HG03025 (cell line): ENCODE data around the gene CTNNBIP1.

ENCODE experiments used
- ATAC-seq: cut with Tn5 transposase; IDR thresholded peaks from one replicate; pipeline ENCODE4 v1.9.1; 2021; ENCODE audit warnings: mild to moderate bottlenecking, moderate library complexity; ENCODE audit not compliant: unreplicated experiment, low FRiP score

Gene CTNNBIP1

GRCh38 chr1:9905010-9905409 is 5.1 kb downstream of the CTNNBIP1 start:
- no peak for ATAC-seq

- ATAC-seq = no peak
These were observed 5.5 kb downstream of the CTNNBIP1 start for GRCh38 chr1:9904596-9904995.

GRCh38 chr1:9903801-9904527 is 6.1 kb downstream of the CTNNBIP1 start:
- no peak for ATAC-seq

- ATAC-seq = no peak
These were observed 8.0 kb downstream of the CTNNBIP1 start for GRCh38 chr1:9902060-9902452.

- ATAC-seq = no peak
These were observed 8.7 kb downstream of the CTNNBIP1 start for GRCh38 chr1:9901148-9902059.

GRCh38 chr1:9900142-9901043 is 9.7 kb downstream of the CTNNBIP1 start:
- no peak for ATAC-seq

GRCh38 chr1:9894115-9894514 is 16.0 kb downstream of the CTNNBIP1 start:
- no peak for ATAC-seq

GRCh38 chr1:9892563-9893528 is 17.2 kb downstream of the CTNNBIP1 start:
- no peak for ATAC-seq

GRCh38 chr1:9891207-9891606 is 18.9 kb downstream of the CTNNBIP1 start:
- ATAC-seq = no peak

- ATAC-seq = no peak
These were observed 19.8 kb downstream of the CTNNBIP1 start for GRCh38 chr1:9890224-9890731.

GRCh38 chr1:9889411-9889810 is 20.7 kb downstream of the CTNNBIP1 start:
- no peak for ATAC-seq

GRCh38 chr1:9888886-9889285 is 21.2 kb downstream of the CTNNBIP1 start:
- ATAC-seq = no peak

GRCh38 chr1:9887070-9887469 is 23.0 kb downstream of the CTNNBIP1 start:
- ATAC-seq = no peak

GRCh38 chr1:9886092-9886742 is 23.9 kb downstream of the CTNNBIP1 start:
- no peak for ATAC-seq

GRCh38 chr1:9884805-9885204 is 25.3 kb downstream of the CTNNBIP1 start:
- no peak for ATAC-seq

GRCh38 chr1:9883585-9884449 is 26.3 kb downstream of the CTNNBIP1 start:
- ATAC-seq = no peak

GRCh38 chr1:9882945-9883303 is 27.1 kb downstream of the CTNNBIP1 start:
- no peak for ATAC-seq
